HG03095 (cell line): ENCODE data around the gene RAB33B.
A peak's percentile ranks its signal among the peaks of the same experiment; 100 is the strongest.

ENCODE experiments used
- ATAC-seq: cut with Tn5 transposase; IDR thresholded peaks from one replicate; pipeline ENCODE4 v1.9.1; 2021; ENCODE audit warnings: moderate library complexity; ENCODE audit not compliant: unreplicated experiment

The RAB33B gene

GRCh38 chr4:139503622-139504166 lies 49.8 kb downstream of the RAB33B start:
- no peak for ATAC-seq

GRCh38 chr4:139506774-139507173 lies 52.9 kb downstream of the RAB33B start:
- no peak for ATAC-seq

GRCh38 chr4:139508581-139509237 lies 54.8 kb downstream of the RAB33B start:
- ATAC-seq = no peak

GRCh38 chr4:139509727-139510410 lies 55.9 kb downstream of the RAB33B start:
- no peak for ATAC-seq

- no peak for ATAC-seq
Observed at GRCh38 chr4:139511320-139511719, 57.4 kb downstream of the RAB33B start.

- ATAC-seq = no peak
Observed at GRCh38 chr4:139514382-139515059, 60.6 kb downstream of the RAB33B start.

- no peak for ATAC-seq
Observed at GRCh38 chr4:139515531-139515958, 61.6 kb downstream of the RAB33B start.

GRCh38 chr4:139521754-139522401 lies 68.0 kb downstream of the RAB33B start:
- ATAC-seq = peak; percentile 42

- ATAC-seq = peak; percentile 37
Observed at GRCh38 chr4:139522457-139522856, 68.5 kb downstream of the RAB33B start.

GRCh38 chr4:139523076-139523475 lies 69.2 kb downstream of the RAB33B start:
- no peak for ATAC-seq

- ATAC-seq = peak; percentile 35
Observed at GRCh38 chr4:139524062-139524631, 70.2 kb downstream of the RAB33B start.

GRCh38 chr4:139525414-139525813 lies 71.5 kb downstream of the RAB33B start:
- no peak for ATAC-seq
